Measurements from ENCODE around the gene NEK9.
A peak's percentile ranks its signal among the peaks of the same experiment; 100 is the strongest.

The NEK9 gene

GRCh38 chr14:75063491-75064204, 63.2 kb downstream of the NEK9 start, which contains the start of gene ACYP1:
TSS of gene ACYP1 (minus strand) at chr14:75064024. CDS start at chr14:75063553, 471 bp downstream.
- DNase-seq: peak; percentile 64 to 90

- peak in 1 of 2 experiments; percentile 28 for DNase-seq
Observed at GRCh38 chr14:75063013-75063412, 63.8 kb downstream of the NEK9 start.

DNA sequence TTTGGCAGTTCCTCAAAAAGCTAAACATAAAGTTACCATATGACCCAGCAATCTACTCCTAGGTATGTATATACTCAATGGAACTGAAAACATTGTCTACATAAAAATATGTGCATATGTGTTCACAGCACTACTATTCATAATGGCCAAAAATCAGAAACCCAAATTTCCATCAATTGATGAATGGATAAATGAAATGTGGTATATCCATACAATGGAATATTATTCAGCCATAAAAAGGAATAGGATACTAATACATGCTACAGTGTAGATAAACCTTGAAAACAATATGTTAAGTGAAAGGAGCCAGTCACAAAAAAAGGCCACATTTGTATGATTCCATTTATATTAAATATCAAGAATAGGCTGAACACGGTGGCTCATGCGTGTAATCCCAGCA, 66.4 kb downstream of the NEK9 start:
- DNase-seq: no peak

DNA sequence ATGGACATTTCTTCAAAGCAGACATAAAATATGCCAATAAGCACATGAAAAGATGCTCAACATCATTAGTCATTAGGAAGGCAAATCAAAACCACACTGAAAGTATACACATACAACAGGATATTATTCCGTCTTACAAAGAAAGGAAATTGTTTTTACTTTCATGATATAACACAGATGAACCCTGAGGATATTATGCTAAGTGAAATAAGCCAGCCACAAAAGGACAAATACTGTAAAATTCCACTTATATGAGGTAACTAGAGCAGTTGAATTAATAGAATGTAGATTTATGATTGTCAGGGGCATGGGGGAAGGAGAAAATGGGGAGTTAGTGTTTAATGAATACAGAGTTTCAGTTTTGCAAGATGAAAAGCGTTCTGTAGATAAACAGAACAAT, 67.2 kb downstream of the NEK9 start:
- no peak for DNase-seq

- no peak for DNase-seq
Observed at GRCh38 chr14:75054421-75054820, 72.4 kb downstream of the NEK9 start.

GRCh38 chr14:75053396-75054291, 73.2 kb downstream of the NEK9 start:
- no peak for DNase-seq

DNA sequence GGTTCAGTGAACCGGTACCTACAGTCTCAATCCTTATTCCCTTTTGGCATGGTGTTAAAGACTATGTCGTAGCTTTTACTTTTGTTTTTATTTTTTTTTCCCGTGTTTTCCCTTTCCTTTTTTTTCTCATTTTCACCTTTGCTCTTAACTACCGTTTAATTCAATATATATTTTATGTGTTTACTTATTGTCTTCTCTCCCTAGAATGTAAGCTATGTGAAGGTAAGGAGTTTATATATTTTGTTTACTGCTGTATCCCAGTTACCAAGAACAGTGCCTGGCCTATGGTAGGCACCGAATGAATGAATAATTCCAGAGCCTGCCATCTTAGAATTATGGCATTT, 75.3 kb downstream of the NEK9 start:
- no peak for DNase-seq

DNA sequence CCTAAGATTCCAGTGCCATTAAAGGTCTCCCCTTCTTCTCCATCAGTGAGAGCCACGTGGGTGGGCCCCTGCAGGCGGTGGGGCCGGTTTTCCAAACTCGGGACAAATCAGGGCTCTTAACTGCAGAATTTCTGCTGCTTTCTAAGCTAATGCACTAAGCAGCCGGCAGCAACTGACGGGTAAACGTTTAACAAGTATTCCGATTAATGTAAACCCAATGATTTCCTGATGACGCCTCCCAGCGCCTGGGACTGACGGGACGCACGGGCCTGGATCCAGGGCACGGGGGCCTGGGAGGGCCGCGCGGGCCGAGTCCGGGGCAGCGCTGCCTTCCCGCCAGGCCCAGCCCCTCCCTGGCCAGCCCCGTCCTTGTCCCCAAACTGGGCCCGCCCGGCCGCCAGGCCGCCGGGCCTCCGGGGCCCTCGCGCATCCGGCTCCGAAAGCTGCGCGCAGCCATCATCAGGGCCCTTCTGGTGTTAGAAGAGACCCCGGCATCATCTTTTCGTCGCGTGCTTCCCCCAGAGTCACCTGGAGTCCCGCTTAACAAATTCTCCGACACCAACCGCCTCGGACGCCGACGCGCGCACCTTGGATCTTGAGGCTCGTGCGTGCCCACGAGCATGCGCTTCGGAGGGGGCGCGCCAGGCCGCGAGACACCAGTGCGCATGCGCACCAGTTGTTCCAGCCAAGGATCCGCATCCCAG, 75.8 kb downstream of the NEK9 start, which contains the start of gene MLH3:
TSS of gene MLH3 (minus strand) at position 616 of the 704 bp plus-strand sequence. CDS start 1,812 bp downstream, outside the sequence.
- DNase-seq: peak; percentile 60 to 84

DNA sequence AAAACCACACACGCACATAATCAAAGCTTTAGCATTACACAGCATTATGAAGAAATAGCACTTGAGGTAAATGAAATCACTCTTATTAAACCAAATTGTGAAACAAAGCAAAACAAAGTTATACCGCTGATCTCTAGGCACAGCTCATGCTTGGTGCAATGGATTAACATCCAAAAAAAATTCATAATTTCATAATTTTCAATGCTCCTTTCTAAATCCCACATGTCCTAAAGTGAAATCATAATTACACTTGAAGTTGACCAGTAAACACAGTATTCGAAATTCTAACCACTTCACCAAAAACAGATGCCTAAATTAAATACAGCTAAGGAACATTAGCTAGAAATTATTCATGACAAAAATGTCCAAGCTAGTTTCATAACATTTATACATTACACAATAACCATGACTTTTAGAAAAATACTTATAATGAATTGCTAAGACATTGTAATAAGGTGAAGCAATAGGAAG, 77.1 kb downstream of the NEK9 start:
- DNase-seq: no peak

- DNase-seq: no peak
Observed at GRCh38 chr14:75049136-75049535, 77.7 kb downstream of the NEK9 start.

- DNase-seq: no peak
Observed at GRCh38 chr14:75048101-75048500, 78.7 kb downstream of the NEK9 start.

DNA sequence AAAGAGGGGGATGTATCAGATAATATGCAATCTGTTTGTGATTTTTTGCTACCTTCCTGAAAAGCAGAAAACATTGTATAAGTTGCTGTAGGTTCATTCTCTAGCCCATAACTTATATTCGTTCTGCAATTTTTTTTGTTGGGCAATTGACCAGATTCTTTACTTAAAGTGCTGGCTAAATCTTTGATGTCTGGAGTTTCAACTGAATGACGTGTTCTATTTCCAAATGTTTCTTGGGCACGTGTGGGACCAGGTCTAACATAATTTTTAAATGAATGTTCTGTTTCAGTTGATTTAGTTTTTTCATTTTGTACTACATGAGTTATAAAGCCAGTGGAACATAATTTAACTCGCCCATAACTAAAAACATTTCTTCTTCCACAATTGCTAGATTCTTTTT, 79.3 kb downstream of the NEK9 start:
- DNase-seq: no peak

DNA sequence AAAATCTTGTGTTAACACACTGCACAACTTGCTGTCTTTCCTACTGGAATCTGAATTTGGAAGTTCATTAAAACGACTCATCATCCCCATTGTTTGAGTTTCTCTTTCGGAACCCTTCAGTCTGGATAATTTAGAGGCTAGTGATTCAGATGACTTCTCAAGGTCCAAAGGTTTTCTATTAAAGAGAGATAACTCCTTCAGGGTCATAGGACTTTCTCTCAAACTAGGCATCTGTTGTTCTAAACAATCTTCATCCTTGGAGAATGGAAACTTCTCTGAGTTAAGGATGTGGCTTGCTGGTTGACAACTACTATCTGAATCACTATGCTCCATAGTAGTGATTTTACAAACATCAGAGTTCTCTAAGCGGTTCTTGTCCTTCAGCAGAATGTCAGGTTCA, 79.9 kb downstream of the NEK9 start:
- no peak for DNase-seq

GRCh38 chr14:75046275-75046674, 80.6 kb downstream of the NEK9 start:
- DNase-seq: no peak

DNA sequence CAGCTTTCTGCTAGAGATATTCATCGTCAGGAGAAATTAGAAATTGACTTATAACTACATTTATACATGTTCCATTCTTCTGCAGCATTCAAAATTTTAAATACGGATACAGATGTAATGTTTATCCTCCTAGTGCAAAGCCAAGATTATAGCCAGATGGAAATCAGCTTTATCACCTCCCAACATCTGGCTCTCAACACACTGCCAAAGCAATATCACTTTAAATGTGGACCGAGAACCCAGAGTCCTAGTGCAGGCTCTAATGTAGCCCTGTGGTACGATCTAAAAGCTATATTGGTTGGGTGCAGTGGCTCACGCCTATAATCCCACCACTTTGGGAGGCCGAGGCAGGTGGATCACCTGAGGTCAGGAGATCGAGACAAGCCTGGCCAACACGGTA, 82.1 kb downstream of the NEK9 start:
- DNase-seq: no peak

DNA sequence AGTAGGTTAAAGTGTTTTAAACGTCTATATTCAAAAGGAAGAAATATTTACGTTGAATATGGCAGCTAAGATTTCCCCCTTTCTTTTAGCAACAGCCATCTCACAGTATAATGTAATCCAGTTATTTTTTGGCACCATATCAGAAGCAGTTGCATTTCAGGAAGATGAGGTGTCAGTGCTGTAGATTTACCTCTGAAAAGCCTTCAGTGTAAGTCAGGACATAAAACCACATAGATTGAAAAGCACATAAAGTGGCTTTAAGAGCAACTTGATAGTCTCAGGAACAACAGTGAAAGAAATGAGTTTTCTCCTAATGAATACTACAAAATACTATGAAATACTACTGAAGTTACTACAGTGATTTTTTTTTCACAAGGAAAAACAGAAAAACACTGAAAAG, 82.5 kb downstream of the NEK9 start:
- DNase-seq: peak in 1 of 2 experiments; percentile 45

GRCh38 chr14:75042035-75042434, 84.8 kb downstream of the NEK9 start:
- no peak for DNase-seq

- DNase-seq: peak in 1 of 2 experiments; percentile 44
Observed at GRCh38 chr14:75041613-75042012, 85.2 kb downstream of the NEK9 start.

- no peak for DNase-seq
Observed at GRCh38 chr14:75040959-75041358, 85.9 kb downstream of the NEK9 start.

- DNase-seq: no peak
Observed at GRCh38 chr14:75040507-75040906, 86.3 kb downstream of the NEK9 start.

DNA sequence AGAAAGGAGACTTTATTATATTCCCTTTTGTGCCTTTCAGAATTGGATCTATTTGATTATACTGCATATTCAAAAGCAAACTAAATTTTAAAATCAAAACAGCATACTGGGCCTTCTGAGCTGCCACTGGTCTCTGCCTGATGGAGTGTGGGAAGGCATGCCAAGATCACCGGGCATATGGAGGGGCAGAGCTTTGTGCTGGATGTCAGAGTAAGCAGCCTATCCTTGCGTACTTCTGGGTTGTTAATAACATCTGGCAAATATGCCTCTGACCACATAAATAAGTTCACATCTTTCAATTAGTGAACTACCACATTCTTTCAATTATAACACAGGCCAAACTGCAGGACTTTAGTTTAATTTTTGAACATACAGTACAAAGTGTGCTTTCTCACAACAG, 93.9 kb downstream of the NEK9 start:
- no peak for DNase-seq

GRCh38 chr14:75030147-75030546, 96.7 kb downstream of the NEK9 start:
- no peak for DNase-seq
